Fibroblast of the conjunctiva (primary cell): ENCODE data around the gene PTPN7.

Source experiments
- DNase-seq: peaks from one replicate; pipeline ENCODE4 v3.0.0-alpha.2; 2010; ENCODE audit warnings: low read depth

PTPN7 gene

DNA sequence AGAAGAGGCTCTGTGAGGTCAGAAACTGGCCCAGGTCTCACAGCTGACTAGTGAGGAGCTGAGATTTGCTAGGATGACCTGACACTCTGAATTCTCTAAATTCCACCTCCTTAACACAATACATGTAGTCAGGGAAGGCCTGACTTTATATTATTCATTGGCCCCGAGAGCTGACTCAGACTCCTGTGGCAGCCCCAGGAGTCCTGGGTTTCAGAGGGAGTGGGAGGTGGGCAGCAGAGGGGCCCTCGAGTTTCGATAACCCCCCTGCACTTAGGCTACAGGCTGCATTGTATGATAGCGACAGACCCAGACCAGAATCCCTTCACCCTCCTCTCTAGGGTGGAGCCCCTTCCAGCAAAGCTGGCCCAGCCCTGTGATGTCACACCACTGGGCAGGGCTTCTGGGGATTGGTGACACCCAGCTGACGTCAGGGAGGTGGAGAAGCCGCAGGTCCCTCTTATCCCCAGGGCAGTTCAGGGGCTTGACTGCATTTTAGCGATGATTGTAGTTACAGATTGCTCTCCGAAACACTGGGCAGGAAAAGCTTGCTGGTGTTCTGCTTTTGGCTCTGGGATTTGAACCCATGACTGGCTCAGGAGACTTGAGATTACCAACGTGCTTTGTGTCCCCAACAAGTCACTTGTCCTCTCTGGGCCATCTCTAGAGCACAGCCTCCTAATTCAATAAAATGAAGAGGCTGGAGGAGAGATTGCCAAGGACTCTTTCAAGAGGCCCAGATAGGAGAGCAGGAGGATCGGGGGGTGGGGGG is 54.6 kb downstream of the PTPN7 start:
- DNase-seq: no peak

DNA sequence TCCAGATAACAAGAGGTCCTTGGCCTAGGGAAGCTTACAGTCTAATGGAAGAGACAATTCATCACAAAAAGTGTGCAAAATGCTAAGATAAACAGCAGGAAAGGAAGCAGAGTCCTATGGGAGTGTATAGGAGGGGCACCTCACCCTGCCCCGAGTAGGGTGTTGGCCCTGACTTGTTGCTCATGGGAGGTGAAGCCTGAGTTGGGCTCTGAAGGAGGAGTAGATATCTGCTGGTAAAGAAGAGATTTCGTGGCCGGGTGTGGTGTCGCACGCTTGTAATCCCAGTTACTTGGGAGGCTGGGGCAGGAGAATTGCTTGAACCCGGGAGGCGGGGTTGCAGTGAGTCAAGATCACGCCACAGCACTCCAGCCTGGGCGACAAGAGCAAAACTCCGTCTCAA is 56.3 kb downstream of the PTPN7 start:
- DNase-seq: no peak

DNA sequence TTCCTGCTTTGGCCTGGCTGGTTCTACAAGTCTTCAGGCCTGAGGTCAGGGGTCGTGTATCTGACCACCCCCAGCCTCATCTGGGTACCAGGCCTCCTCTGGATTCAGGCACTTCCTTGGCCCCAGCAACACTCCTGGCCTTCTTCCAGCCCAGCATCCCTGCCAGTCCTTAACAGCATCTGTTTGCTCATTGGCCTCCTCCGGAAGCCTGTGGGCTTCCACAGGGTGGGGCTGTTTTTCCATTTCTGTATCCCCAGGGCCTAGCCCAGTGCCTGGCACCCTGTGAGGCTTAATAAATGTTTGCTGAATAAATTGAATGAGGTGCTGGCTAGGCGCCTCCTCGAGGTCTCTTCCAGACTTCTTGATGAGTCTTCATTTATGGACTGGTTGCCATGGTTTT is 59.2 kb downstream of the PTPN7 start:
- no peak for DNase-seq
